HG02678 (cell line): ENCODE measurements around the gene PXYLP1.

Experiments
- ATAC-seq: cut with Tn5 transposase; IDR thresholded peaks from one replicate; pipeline ENCODE4 v1.9.1; 2021; ENCODE audit warnings: mild to moderate bottlenecking, moderate library complexity; ENCODE audit not compliant: unreplicated experiment

PXYLP1 gene

DNA sequence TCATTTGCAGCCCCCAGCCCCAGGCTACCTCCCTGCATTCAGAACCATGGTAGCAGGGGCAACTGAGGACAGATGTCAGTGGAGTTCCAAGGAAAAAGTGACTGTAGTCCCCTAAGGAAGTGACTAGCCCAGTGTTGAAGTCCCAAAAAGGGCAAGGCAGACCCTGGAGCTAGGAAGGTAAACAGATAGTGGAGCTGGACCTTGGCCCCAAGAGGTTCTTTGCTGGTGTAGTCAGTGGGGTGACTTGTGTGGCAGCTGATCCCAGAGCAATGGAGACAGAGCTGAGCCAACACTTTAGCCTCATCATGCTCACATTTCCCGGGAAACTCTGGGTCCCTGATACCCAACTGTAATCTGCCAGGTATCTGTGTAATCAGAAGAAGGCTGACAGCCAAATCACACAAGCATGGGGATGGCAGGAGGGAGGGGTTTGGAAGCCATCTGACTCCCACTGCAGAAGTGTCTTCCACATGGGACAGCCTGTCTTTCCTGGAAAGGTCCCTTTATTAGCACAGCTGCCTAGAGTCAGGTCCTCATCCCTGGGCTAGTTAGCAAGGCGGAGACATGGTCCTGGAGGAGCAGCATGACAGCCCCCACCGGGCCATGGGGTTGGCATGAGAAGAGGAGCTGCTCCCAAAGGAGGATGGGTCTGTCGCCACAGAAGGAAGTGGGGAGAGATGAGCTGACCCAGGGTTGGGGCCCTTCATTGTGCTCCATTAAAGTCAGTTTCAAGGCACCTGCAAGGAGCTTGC lies 39.8 kb downstream of the PXYLP1 start:
- ATAC-seq = no peak

DNA sequence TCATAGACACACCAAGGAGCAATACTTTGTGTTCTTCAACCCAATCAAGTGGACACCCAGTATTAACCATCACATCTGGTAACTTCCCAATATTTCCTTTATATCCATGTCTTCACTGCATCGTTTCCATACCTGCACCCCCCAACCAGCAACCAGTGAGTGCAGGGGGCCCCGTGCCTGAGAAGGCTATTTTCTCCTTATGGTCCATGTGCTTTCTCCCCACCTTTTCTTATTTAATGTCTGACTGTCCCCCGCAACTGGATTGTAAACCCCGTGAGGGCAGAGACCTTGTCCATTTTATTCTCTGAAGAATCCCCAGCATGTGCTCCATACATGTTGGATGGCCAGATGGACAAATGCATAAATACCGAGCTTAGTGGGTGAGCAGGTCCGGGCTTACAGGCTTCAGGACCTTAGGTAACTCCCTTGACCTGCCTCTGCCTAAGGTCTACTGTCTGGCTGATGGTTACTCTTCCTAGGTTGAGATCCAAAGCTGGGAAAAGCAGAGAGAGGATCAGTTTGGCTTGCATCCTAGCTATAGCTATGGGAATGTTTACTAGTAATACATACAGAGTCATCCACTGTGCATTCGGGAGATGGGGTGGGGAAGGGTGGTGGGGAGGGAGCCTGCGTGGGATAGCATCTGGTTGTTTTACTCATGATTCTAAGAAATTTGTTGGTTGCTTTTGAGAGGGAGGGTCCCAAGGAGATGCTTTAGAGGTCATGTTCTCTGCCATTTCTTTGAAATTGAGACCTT lies 41.5 kb downstream of the PXYLP1 start:
- ATAC-seq = no peak

- ATAC-seq = no peak
These were observed 42.2 kb downstream of the PXYLP1 start for GRCh38 chr3:141273700-141274410.

DNA sequence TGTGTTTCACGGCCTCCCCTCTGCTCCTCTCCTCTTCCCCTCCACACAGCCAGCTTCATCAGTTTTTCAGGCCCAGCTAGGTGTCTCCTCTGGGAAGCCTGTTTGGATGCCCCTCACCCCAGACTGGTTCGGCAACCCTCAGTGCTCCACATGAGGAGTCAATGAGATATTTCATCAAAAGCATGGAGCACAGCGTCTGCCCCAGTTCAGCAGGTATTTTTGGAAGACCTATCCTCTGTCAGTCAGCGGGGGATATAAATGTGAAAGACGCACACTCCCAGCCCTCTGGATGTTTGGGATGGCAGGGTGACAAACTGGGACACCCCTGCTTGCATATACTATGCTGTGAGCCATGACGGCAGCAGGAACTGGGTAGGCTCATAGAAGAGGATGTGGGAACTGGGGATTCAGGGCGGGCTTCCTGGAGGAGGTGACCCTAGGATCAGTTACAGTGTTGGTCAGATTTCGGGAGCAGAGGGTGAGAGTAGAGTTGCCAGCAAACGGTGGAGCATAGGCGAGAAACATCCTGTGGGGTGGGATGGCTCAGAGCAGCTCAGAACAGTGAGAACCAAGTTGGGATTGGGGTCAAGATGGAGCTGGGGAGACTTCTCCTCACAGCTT lies 42.9 kb downstream of the PXYLP1 start:
- no peak for ATAC-seq

GRCh38 chr3:141275032-141275422 lies 43.4 kb downstream of the PXYLP1 start:
- no peak for ATAC-seq

GRCh38 chr3:141275511-141275910 lies 43.9 kb downstream of the PXYLP1 start:
- no peak for ATAC-seq

GRCh38 chr3:141275973-141276372 lies 44.3 kb downstream of the PXYLP1 start:
- ATAC-seq = no peak

DNA sequence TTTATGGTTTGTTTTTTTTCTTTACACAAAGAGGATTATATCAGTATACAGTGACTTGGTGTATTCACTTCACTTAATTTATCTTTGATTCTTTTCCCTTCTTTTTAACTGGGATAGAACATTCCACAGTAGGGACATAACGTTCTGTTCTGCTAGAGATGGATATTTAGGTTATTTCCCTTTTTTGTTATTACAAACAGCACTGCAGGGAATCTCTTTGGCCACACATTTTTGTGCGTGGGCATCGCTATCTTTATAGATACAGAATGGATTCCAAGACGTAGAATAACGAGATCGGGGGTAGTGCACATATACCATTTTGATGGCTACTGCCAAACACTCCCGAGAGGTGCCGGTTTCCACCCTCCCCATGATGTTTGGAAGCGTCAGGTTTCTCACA lies 44.8 kb downstream of the PXYLP1 start:
- ATAC-seq = no peak

GRCh38 chr3:141277451-141277850 lies 45.8 kb downstream of the PXYLP1 start:
- no peak for ATAC-seq

GRCh38 chr3:141278196-141279076 lies 46.8 kb downstream of the PXYLP1 start:
- no peak for ATAC-seq

DNA sequence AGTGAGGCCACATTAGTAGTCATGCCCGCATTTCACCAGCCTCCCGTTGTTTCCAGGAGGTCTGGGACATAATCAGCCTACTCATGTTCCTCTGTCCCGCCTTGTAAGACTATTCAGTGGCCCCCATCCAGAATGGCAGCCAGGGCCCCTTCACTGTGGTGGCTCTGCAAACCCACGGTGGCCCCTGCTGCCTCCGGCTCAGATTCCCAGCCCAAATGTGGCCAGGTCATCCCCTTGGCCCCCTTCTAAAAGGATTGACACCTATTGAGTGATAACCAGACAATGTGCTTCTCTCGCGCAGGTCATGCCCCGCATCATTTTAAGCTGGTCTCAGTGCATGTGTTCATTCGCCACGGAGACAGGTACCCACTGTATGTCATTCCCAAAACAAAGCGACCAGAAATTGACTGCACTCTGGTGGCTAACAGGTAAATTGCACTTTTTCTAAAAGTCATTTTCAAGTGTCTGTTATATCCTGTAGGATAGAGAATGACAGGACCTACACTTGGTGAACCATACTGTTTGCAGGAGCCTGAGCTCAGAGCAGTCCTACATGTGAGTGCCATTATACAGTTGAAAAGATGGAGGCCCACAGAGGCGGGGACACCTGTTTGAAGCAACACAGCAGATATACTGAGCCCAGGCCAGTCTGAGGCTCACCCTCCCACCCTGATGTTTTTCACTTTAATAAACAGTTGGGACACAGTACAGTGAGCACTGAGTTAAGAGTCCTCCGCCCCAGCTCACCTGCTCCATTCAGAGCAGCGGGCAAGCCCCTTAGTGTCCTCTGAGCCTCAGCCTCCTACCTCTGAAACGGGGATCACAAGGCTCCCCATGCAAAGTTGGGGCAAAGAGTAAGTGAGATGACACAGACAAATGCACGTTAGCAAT lies 47.7 kb downstream of the PXYLP1 start:
- peak; percentile 65 for ATAC-seq

GRCh38 chr3:141280086-141280485 lies 48.5 kb downstream of the PXYLP1 start:
- ATAC-seq = no peak

DNA sequence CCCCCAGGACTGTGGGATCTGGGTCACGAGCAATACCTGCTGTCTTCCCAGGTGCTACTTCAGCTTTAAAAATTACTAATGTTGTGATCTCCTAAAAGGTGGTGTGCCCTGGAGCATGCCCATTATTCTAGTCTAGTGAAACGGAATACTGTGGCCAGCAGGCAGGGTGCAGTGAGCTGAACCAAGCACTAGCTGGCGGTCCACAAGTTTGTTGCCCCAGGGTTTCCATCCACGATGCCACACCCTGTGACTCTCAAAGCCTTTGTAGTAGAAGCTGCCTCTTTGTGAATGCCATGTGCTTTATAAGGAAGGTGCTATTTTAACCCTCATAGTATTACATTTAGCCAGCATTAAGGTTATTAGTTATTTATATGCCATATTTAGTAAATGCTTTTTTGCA lies 49.1 kb downstream of the PXYLP1 start:
- no peak for ATAC-seq

- no peak for ATAC-seq
These were observed 53.9 kb downstream of the PXYLP1 start for GRCh38 chr3:141285570-141285969.

GRCh38 chr3:141286856-141287255 lies 55.2 kb downstream of the PXYLP1 start:
- no peak for ATAC-seq

GRCh38 chr3:141287326-141287725 lies 55.7 kb downstream of the PXYLP1 start:
- no peak for ATAC-seq

DNA sequence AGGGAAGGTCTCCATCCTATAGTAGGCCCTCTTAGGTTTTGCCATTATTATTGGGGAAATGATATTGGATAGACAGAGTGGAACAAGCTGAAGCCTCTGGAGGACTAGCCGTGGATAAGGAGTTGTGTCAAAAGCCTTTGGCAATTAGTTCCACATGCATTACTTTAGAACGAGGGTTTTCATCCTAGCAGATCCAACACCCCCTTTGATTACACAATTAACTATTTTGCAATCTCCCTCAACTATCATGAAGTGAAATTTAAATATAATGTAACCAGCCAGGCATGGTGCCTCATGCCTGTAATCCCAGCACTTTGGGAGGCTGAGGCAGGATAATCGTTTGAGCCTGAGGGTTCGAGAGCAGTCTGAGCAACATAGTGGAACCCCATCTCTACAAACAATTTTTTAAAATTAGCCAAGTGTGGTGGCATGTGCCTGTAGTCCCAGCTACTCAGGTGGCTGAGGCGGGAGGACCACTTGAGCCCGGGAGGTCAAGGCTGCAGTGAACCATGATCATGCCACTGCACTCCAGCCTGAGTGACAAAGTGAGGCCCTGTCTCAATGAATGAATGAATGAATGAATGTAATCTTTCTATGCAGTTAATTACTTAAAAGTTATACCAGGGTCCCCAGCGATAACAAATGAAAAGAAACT lies 56.8 kb downstream of the PXYLP1 start:
- ATAC-seq = no peak

DNA sequence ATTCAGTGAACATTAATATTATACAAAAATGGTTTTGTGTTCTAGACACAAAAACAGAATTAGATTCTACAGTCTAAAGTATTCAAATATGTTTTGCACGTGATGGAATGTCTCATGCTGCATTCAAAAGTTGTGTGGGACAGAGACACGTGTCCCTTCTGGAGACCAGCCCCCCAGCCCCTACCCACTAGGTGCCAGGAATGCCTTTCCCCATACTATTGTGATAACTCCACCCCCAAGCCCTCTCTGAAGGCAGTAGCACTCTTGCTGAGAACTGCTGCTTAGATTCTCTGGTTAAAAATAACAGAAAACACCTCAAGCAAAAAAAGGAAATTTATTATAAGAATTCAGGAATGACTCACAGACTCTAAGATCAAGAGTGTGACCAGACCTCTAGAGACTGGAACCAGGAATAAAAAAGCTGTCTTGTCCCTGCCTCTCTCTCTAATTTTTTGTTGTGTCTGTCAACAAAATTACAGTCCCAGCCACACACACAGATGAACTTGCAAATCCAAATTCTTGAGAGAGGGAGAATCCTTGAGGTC lies 57.7 kb downstream of the PXYLP1 start:
- ATAC-seq = no peak
